Astrocyte (in vitro differentiated cells and primary cell): ENCODE measurements around the gene EDEM3. TPM values are rescaled to one million over a fixed set of nuclear protein-coding genes. Genes with fewer than 3 reads are reported as not detected.

ENCODE experiments used
- DNase-seq: peaks from one replicate; pipeline ENCODE4 v3.0.0-alpha.2; 2010; ENCODE audit warnings: low read depth
- FAIRE-seq: peaks from 2 replicates; lab custom pipeline; 2011; peaks lifted over from hg19 to GRCh38; lab: Jason Lieb, UNC
- H2AFZ ChIP-seq: 2 replicates; pipeline ENCODE4 v1.6.0; 2012; ENCODE audit warnings: low read depth, low read length, inconsistent platforms
- H3K27ac ChIP-seq: 2 replicates; pipeline ENCODE4 v1.5.1; 2011; ENCODE audit warnings: low read depth, low read length, inconsistent platforms
- H3K27me3 ChIP-seq: 2 replicates; pipeline ENCODE4 v1.6.0; 2011; ENCODE audit warnings: low read length, inconsistent platforms; ENCODE audit not compliant: insufficient read depth
- H3K36me3 ChIP-seq: 2 replicates; pipeline ENCODE4 v1.5.1; 2011; ENCODE audit warnings: low read length, inconsistent platforms; ENCODE audit not compliant: insufficient read depth
- H3K4me1 ChIP-seq: 2 replicates; pipeline ENCODE4 v1.5.1; 2011; ENCODE audit warnings: low read length, inconsistent platforms; ENCODE audit not compliant: insufficient read depth
- H3K4me2 ChIP-seq: 2 replicates; pipeline ENCODE4 v1.6.0; 2012; ENCODE audit warnings: low read length, inconsistent platforms
- H3K4me3 ChIP-seq: 2 replicates; pipeline ENCODE4 v1.5.1; 2011; ENCODE audit warnings: low read depth, mild to moderate bottlenecking, low read length, inconsistent platforms; ENCODE audit not compliant: insufficient read depth
- H3K79me2 ChIP-seq: 2 replicates; pipeline ENCODE4 v1.6.0; 2012; ENCODE audit warnings: mild to moderate bottlenecking, low read length, inconsistent platforms; ENCODE audit not compliant: insufficient read depth
- H3K9ac ChIP-seq: 2 replicates; pipeline ENCODE4 v1.6.0; 2012; ENCODE audit warnings: mild to moderate bottlenecking, low read length, inconsistent platforms
- H3K9me3 ChIP-seq: 2 replicates; pipeline ENCODE4 v1.5.1; 2012; ENCODE audit warnings: low read depth, mild to moderate bottlenecking, low read length, inconsistent platforms; ENCODE audit not compliant: insufficient read depth
- H4K20me1 ChIP-seq: 2 replicates; pipeline ENCODE4 v1.6.0; 2012; ENCODE audit warnings: low read length, inconsistent platforms; ENCODE audit not compliant: insufficient read depth
- H3K27ac Mint-ChIP-seq: one replicate; pipeline ENCODE4 v1.8.0; 2021; ENCODE audit warnings: mild to moderate bottlenecking, mixed read lengths; ENCODE audit not compliant: unreplicated experiment
- H3K27me3 Mint-ChIP-seq: one replicate; pipeline ENCODE4 v1.8.0; 2021; ENCODE audit warnings: low read depth, mixed read lengths; ENCODE audit not compliant: unreplicated experiment
- H3K36me3 Mint-ChIP-seq: one replicate; pipeline ENCODE4 v1.8.0; 2021; ENCODE audit warnings: low read depth, mixed read lengths; ENCODE audit not compliant: unreplicated experiment
- H3K4me1 Mint-ChIP-seq: one replicate; pipeline ENCODE4 v1.8.0; 2021; ENCODE audit warnings: low read depth, mixed read lengths; ENCODE audit not compliant: unreplicated experiment
- H3K4me3 Mint-ChIP-seq: one replicate; pipeline ENCODE4 v1.8.0; 2021; ENCODE audit warnings: mild to moderate bottlenecking, moderate library complexity, mixed read lengths; ENCODE audit not compliant: unreplicated experiment
- H3K9me3 Mint-ChIP-seq: one replicate; pipeline ENCODE4 v1.8.0; 2021; ENCODE audit warnings: mild to moderate bottlenecking, mixed read lengths; ENCODE audit not compliant: unreplicated experiment
- CTCF ChIP-seq: IDR thresholded peaks from 2 replicates; pipeline ENCODE4 v1.5.1; 2011; ENCODE audit warnings: low read depth, mild to moderate bottlenecking, inconsistent platforms, low read length, moderate library complexity; ENCODE audit not compliant: insufficient read depth
- EZH2 ChIP-seq: IDR thresholded peaks from 2 replicates; pipeline ENCODE4 v1.6.1; 2012; ENCODE audit warnings: mild to moderate bottlenecking, low read length, inconsistent platforms; ENCODE audit not compliant: insufficient read depth
- total RNA-seq: library from RNA; stranded (reverse); gene quantifications from 2 replicates; pipeline ENCODE4 v1.2.1, GENCODE V29; 2021

EDEM3 gene
- total RNA-seq, 1 donor from 2014 or later: 36.7 TPM

- Mint-ChIP-seq H3K4me3 (no peak overlapping the region), H3K9me3 (peaks cover 4% of the 10 kb centered on the region), H3K27ac (no peak overlapping the region), H3K4me1 (no peaks in the 10 kb centered on the region), H3K36me3 (peaks cover 4% of the 10 kb centered on the region), H3K27me3 (no peaks in the 10 kb centered on the region)
- Histone ChIP-seq H3K27ac (no peak overlapping the region), H4K20me1 (no peaks in the 10 kb centered on the region), H3K4me1 (no peaks in the 10 kb centered on the region), H3K9ac (no peak overlapping the region), H3K4me3 (no peak overlapping the region), H3K36me3 (no peaks in the 10 kb centered on the region), H2AFZ (no peak overlapping the region), H3K27me3 (no peaks in the 10 kb centered on the region), H3K79me2 (no peaks in the 10 kb centered on the region), H3K4me2 (no peak overlapping the region), H3K9me3 (no peaks in the 10 kb centered on the region)
- no peak for TF ChIP-seq EZH2
- TF ChIP-seq CTCF: no peak
- FAIRE-seq (no peak), DNase-seq (no peak)
Measured at GRCh38 chr1:184781941-184782340, 27.3 kb upstream of the EDEM3 start.

GRCh38 chr1:184775885-184776284 is 21.2 kb upstream of the EDEM3 start:
- no peaks in the 10 kb centered on the region for H3K27me3 Mint-ChIP-seq
- no peak for TF ChIP-seq EZH2
- no peak for TF ChIP-seq CTCF

GRCh38 chr1:184775329-184775728 is 20.7 kb upstream of the EDEM3 start:
- H3K4me1 Mint-ChIP-seq: no peaks in the 10 kb centered on the region
- no peak for TF ChIP-seq EZH2
- no peak for TF ChIP-seq CTCF
- H3K4me3 Mint-ChIP-seq: no peak overlapping the region
- H3K27ac ChIP-seq: no peak overlapping the region
- no peaks in the 10 kb centered on the region for H4K20me1 ChIP-seq
- no peaks in the 10 kb centered on the region for H3K9me3 Mint-ChIP-seq
- no peaks in the 10 kb centered on the region for H3K36me3 ChIP-seq
- no peaks in the 10 kb centered on the region for H3K27me3 ChIP-seq
- H2AFZ ChIP-seq: no peak overlapping the region
- DNase-seq (no peak), FAIRE-seq (no peak)
- H3K9me3 ChIP-seq: no peaks in the 10 kb centered on the region
- H3K27me3 Mint-ChIP-seq: no peaks in the 10 kb centered on the region
- no peak overlapping the region for H3K27ac Mint-ChIP-seq
- no peak overlapping the region for H3K9ac ChIP-seq
- no peak overlapping the region for H3K4me3 ChIP-seq
- no peaks in the 10 kb centered on the region for H3K79me2 ChIP-seq
- no peak overlapping the region for H3K4me2 ChIP-seq
- no peaks in the 10 kb centered on the region for H3K36me3 Mint-ChIP-seq
- H3K4me1 ChIP-seq: no peaks in the 10 kb centered on the region

More at GRCh38 chr1:184775885-184776284, 21.2 kb upstream of the EDEM3 start:
- no peak for DNase-seq
- FAIRE-seq: no peak
- Histone ChIP-seq H4K20me1 (no peaks in the 10 kb centered on the region), H3K36me3 (no peaks in the 10 kb centered on the region), H3K9ac (no peak overlapping the region), H3K9me3 (no peaks in the 10 kb centered on the region), H3K27me3 (no peaks in the 10 kb centered on the region), H3K4me2 (no peak overlapping the region), H3K4me1 (no peaks in the 10 kb centered on the region), H3K4me3 (no peak overlapping the region), H3K79me2 (no peaks in the 10 kb centered on the region), H3K27ac (no peak overlapping the region), H2AFZ (no peak overlapping the region)
- no peak overlapping the region for H3K4me3 Mint-ChIP-seq
- no peak overlapping the region for H3K27ac Mint-ChIP-seq
- H3K4me1 Mint-ChIP-seq: no peaks in the 10 kb centered on the region
- H3K9me3 Mint-ChIP-seq: no peaks in the 10 kb centered on the region
- no peaks in the 10 kb centered on the region for H3K36me3 Mint-ChIP-seq
